Activated CD4-positive, alpha-beta T cell treated with anti-CD3 and anti-CD28 coated beads, Interleukin-2, amount 50 U/mL, for 48 hours (primary cell): Measurements from ENCODE around the gene MTPN.

Source experiments
- DNase-seq, 2 experiments: peaks; one replicate each; pipeline ENCODE4 v3.0.0-alpha.2; 2020

Gene MTPN

DNA sequence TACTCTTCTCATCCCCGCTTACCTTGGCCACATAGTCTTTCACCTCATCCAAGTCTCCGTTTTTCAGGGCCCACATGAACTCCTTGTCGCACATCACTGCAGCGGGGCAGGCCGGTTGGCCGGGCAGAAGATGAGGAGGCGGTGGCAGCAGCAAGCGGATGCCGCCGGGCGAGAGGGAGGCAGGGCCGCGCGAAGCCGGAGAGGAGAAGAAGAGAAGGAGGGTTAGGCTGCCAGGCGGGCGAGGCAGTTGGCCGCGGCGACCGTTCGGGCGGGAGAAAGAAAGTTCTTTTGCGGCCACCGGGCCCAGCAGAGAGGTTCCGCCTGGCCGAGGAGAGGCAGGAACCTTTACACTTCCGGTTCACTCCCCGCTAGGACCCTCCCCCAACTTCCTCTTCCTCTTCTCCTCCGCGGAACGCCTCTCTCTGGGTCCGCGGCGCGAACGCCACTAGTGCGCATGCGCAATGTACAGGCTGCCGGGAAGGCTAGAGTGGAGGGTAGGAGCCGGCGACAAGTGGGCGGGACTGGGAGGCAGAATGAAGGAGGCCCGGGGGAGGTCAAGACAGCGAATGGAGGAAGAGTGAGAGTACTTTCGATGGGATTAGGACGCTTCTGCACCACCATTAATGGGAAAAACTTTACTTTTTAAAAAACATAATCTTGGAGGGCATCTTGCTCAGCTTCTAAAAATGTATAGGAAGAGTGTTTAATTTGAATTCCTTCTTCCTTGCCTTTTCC is at the start of gene MTPN:
TSS of gene MTPN (minus strand) at position 353 of the 735 bp plus-strand sequence. CDS start at position 94, 259 bp downstream.
- peak; percentile 98 for DNase-seq

DNA sequence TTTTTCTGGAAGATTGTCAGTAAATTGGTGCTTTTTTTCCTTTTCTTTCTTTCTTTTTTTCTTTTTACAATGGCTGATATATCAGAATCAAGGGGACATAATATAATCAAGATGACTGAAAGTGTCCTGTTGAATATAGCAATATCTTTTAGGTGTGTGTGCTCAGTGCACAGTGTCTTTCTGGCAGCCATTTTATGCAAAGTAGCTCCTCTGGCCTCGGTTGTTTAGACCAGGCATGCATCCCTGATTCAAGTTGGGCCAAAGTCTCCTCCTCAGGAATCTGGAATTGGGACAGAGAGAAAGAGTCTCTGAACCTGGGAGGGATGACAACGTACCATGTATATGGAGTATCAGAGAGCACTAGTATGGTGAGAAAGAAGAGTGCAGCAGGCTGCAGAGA is 49.0 kb upstream of the MTPN start:
- DNase-seq: no peak

DNA sequence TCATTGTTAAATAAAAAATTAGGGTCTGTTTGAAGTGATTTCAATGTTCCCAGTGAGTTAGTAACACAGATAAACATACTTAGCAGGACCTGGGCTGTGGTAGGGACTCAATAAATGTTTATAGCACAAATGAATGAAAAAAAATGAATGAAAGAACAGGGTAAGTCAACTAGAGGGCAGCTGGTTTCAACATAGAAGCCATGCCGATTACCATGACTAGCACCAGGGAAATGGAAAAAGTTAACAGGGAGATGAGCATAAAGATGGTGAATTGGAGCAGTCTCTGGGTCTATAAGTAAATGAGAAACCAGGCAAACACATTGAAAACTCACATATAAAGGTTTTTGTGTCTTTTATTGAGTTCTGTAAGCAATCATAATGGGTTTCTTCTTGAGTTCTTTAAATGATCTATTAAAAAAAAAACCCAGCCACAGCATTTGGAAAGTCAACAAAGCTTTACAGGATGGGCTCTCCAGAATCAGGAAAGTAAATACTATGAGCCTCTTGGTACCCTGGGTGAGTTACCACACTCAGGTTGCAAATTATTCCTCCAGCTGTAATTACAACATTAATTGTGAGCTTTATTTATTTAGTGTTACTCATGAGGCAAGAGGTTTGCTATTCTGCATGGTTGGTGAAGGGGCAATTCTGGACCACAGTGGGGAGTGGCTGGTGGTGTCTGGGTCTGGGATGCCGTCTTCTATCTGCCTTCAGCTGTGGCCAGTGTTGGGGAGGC is 46.1 kb upstream of the MTPN start:
- DNase-seq: no peak

- DNase-seq: no peak
Observed at GRCh38 chr7:136020556-136020955, 43.4 kb upstream of the MTPN start.

GRCh38 chr7:136018104-136018503 is 40.9 kb upstream of the MTPN start:
- DNase-seq: no peak

DNA sequence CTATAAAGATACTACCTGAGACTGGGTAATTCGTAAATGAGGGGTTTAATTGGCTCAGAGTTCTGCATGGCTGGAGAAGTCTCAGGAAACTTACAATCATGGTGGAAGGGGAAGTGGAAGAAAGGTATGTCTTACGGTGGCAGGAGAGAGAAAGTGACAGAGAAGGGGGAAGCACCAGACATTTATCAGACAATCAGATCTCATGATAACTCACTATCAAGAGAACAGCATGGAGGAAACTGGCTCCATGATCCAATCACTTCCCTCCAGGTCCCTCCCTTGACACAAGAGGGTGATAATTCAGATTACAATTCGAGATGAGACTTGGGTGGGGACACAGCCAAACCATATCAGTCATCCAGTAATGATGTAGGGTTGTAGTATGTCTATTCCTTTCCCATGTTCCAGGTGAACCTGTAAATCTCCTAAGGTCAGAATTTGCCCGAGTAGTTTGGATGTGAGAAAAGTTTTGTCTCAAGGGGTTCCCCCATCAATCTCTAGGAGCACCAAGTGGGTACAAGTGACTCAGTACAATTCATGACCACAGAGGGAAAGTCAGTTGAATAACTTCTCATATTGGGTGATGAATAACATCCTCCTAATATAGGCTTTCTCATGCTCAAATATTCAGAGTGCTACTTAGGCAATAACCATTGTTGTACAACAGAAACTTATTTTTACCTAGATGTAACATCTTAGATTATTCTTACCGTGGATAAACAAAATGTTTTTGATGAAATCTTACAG is 39.7 kb upstream of the MTPN start:
- no peak for DNase-seq

- no peak for DNase-seq
Observed at GRCh38 chr7:136015638-136016037, 38.5 kb upstream of the MTPN start.

DNA sequence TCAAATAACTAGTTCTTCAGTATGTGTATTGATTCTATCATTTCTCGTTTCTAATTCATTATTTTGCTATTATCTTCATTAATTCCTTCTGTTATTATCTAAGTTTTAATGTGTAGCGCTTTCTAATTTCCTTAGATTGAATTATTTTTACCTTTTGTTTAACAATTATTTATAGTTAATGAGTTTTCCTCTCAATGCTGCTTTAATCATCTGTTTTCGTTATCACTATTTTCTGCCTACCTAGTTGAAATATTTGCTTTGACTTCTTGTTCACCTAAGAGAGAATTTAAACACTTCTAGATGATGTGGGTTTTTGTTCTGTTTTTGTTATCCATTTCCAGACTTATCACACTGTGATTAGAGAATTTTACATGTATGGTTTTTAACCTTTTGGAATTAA is 37.5 kb upstream of the MTPN start:
- no peak for DNase-seq

- DNase-seq: no peak
Observed at GRCh38 chr7:136012238-136012637, 35.1 kb upstream of the MTPN start.

- DNase-seq: no peak
Observed at GRCh38 chr7:136009488-136010079, 32.4 kb upstream of the MTPN start.

- no peak for DNase-seq
Observed at GRCh38 chr7:136006208-136006607, 29.0 kb upstream of the MTPN start.

DNA sequence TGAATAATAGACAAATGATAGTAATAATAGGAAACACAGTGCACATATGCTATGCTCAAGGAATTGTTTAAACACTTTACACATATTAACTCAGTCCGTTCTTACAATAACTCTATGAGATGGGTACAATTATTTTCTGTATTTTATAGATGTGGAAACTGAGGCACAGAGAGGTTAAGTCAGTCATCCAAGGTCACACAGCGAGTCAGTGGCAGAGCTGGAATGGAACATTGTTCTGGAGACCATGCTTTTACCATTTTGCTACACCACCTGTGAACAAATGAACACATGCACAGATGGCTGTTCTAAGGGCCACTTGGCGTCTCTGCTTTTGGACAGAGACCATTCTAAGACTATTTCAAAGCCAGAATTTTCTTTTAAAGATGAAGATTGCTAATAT is 26.9 kb upstream of the MTPN start:
- no peak for DNase-seq

DNA sequence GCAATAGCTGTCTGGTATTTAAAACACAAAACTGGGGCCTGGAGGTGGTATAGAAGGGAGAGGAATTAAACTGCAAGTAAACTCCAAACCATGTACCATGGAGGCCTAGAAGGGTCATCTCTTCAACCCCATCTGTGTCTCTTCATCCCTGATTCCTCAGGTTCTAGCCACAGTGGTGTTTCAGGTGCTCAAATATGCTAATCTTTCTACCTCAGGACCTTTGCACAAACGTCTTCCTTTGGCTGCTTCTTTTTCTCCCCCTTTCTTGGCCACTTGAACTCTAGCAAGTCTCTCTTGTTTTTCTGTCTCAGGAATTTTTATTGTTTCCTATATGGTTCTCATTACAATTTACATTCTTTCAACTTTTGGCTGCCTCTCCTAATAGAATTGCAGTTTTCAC is 25.6 kb upstream of the MTPN start:
- no peak for DNase-seq

GRCh38 chr7:136000288-136000913 is 23.2 kb upstream of the MTPN start:
- no peak for DNase-seq

GRCh38 chr7:135998081-135998480 is 20.9 kb upstream of the MTPN start:
- no peak for DNase-seq

GRCh38 chr7:135995748-135996147 is 18.6 kb upstream of the MTPN start:
- no peak for DNase-seq

DNA sequence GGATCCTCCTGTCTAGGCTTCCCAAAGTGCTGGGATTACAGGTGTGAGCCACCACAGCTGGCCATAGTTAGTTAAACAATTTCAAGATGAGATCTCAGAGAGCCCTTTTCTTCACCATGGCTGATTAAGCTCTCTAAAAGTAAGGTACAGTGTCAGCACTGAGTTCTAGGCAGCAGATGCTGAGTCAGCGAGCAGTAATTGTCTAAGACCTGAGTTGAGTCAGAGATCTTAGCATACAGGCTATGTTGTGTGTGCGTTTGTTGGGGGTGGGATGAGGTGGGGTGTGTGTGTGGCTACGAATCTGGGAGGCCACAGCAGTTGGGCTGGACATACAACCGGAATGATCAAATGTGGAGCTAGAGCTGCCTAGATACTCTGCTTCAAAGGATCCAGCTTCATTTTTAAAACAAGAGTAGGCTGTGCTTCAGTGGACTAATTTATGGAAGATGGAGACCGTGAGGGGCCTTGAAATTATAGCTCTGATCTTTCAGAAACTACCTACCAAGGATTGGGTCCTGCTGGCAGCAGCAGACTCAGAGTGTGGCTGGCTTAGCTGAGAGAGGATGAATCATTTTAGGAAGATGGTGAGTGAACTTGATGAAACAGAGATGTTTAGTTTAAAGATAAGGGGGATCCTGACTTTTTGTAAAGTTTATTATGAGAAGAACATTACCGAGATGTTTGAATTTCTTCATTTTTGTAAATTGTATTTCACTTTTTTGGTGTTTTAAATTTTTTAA is 17.5 kb upstream of the MTPN start:
- DNase-seq: peak; percentile 30 to 32

GRCh38 chr7:135993950-135994349 is 16.8 kb upstream of the MTPN start:
- DNase-seq: no peak

DNA sequence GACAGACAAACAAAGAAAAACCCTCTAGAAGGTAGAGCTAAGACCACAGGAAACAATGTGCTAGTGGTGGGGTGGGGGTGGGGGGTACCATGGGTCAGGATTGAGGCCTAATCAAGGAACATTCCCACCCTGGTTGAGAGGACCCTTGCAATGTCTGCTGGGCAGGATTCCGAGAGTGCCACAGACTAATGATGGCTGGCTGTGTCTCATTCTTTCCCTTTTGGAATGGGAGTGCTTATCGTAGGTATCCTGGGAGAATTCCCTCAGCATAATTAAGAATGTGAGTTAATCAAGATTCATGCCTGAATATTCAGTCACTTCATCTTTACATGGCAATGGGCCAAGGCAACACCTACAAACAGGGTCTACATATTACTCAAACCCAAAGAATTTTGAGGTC is 14.7 kb upstream of the MTPN start:
- DNase-seq: no peak

GRCh38 chr7:135991322-135991721 is 14.2 kb upstream of the MTPN start:
- DNase-seq: no peak

DNA sequence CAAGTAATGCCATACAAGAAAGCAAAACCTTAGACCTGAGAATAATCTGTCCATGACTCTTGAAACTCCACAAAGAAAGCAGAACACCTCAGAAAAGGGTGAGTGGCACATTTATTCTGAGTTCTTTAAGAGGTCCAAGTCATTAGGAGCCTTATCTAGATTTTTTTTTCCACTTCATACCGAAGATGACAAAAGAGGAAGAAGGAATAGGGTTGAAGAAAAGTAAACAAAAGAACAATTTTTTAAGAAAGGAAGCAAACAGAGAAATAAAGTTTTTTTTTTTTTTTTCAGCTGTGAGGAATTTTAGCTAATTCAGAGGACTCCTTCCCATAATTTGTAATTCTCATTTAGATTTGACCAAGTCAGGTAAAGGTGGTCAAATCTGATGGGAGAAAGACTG is 13.1 kb upstream of the MTPN start:
- no peak for DNase-seq
